AG04449 (cell line): ENCODE measurements around the gene GPC1.

ENCODE experiments used
- CTCF ChIA-PET: fragments of 350-600 bp; formaldehyde crosslinking; extraction: SDS; loops from one replicate; lab custom pipeline; 2021; ENCODE audit warnings: antibody characterized with exemption; lab: Yijun Ruan, JAX
- POLR2A ChIA-PET: fragments of 400-600, 350-600 bp; formaldehyde crosslinking; extraction: SDS; loops from one replicate; lab custom pipeline; 2020; ENCODE audit warnings: antibody characterized with exemption, inconsistent platforms; lab: Yijun Ruan, JAX
- DNase-seq: peaks from one replicate; pipeline ENCODE4 v3.0.0-alpha.2; 2010; ENCODE audit warnings: low read depth, low spot score
- H3K4me3 ChIP-seq: 2 replicates; pipeline ENCODE4 v1.5.1; 2011; ENCODE audit warnings: low read depth, mild to moderate bottlenecking, control low read depth, low read length
- TF ChIP-seq, protein P1 (sequence below): IDR thresholded peaks from one replicate; pipeline ENCODE4 v1.5.1; 2011; ENCODE audit warnings: mild to moderate bottlenecking, moderate library complexity, low read length, control low read depth, inconsistent platforms; ENCODE audit not compliant: insufficient read depth; ENCODE audit errors: missing control alignments

The GPC1 gene

DNA sequence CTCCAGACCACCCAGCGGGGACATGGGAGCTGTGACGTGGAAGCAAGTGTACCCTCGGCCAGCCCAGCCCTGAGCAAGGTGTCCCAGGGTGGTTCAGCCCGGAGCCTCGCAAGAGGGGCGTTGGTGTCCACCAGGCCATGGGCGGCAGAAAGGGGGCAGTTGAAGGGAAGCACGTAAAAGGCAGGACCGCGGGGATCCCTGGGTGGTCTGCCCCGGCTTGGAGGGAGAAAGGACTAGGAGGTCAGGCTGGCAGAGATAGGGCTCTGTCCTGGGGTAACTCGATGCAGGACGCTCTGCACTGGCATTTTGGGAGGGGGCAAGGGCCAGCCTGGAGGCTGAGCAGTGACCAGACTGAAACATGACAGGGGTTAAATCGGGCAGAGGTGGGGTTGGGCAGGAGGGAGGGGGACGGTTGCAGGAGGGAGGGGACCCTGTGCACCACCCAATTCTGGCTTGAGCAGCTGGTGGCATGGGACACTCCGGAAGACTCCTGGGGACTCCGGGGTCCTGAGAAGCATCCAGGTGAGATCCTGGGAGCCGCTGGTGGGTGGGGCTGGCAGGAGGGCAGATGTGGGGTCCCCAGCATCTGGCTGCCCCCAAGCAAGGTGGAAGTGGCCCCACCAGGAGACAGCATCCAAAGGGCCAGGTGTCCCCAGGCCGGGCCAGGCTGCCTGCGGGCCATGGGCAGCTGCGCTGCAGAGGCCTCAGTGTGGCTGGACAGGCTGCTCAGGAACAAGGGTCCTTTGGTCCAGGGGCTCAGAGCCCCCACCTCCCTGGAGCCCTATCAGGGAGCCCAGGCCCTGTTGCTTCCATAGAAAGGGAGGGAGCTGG, 46.8 kb upstream of the GPC1 start:
- no peak overlapping the region for H3K4me3 ChIP-seq
- ChIA-PET CTCF (no interaction called here), POLR2A (interaction anchor here (3.4 kb wide), 1 partner anchor 18 kb away, joined by 12 read pairs; no protein-coding TSS in a partner anchor)
- TF ChIP-seq, protein P1, sequence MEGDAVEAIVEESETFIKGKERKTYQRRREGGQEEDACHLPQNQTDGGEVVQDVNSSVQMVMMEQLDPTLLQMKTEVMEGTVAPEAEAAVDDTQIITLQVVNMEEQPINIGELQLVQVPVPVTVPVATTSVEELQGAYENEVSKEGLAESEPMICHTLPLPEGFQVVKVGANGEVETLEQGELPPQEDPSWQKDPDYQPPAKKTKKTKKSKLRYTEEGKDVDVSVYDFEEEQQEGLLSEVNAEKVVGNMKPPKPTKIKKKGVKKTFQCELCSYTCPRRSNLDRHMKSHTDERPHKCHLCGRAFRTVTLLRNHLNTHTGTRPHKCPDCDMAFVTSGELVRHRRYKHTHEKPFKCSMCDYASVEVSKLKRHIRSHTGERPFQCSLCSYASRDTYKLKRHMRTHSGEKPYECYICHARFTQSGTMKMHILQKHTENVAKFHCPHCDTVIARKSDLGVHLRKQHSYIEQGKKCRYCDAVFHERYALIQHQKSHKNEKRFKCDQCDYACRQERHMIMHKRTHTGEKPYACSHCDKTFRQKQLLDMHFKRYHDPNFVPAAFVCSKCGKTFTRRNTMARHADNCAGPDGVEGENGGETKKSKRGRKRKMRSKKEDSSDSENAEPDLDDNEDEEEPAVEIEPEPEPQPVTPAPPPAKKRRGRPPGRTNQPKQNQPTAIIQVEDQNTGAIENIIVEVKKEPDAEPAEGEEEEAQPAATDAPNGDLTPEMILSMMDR: no peak
- no peak for DNase-seq

DNA sequence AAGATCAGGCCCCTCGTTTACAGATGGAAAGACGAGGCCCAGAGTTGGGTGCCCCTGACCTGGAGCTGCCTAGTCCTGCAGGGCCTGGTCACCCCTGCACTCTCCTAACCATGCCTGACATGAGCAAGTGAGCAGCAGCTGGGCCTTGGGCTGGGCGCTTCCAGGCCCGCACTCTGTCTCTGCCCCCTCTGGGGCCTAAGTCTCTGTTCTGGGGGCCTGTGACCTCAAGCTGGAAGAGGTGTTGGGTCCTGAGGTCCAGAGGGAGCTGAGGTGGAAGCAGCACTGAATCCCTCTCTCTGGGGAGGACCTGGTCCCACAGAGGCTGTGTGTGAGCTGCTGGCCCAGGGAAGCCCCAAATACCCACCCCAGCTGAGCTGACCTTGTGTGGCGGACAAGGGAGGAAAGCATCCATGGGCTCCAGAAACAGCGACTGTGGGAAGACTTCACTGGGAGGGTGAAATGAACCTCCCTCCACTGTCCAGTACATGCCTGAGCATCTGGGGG, 46.1 kb upstream of the GPC1 start:
- DNase-seq: no peak
- no peak overlapping the region for H3K4me3 ChIP-seq
- ChIA-PET CTCF (no interaction called here), POLR2A (no interaction called here)
- TF ChIP-seq, protein P1: no peak

DNA sequence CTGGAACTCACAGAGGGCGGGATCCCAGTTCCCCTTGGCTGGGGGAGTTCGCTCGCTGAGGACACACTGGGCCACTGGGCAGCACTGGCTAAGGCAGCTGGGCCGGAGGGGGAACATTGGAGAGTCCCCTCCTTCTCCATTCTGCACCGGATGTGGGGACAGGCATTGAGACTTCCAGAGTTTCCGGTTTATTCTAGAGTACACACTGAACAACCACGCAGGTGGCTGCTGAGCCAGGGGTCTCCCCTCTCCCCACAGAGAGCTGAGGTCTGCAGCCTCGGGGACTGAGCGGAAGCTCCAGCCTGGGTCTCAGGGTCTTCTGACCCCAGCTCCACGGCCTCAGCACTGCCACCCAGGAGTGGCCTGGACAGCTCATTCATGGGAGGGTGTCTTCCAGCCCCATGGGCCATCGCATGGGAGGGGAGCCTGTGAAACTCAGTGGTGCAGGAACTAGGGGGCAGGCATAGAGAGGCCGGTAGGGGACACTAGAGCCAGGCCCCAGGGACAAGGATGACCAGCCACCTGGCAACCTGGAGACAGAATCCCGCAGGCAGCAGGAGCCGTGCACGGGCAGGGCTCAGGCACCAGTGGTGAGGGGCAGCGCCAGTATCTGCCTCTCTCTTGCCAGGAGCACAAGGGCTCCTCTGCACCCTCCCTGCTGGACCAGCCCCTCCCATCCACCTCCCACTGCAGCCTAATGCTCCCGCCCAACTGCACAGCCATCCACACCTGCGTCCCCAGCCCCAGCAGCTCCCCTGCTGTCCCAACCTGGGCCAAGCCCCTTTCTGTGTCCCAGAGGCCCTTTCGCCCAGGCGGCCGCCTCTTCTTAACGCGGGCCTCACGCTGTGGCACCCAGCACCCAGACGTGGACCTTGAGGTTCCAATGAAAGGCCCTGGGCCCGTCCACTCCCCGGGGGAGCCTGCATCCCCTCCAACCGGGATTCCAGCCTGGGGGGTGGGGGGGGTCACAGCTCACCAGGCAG, 45.1 kb upstream of the GPC1 start:
- CTCF ChIA-PET: no interaction called here
- TF ChIP-seq, protein P1: no peak
- no peak for DNase-seq
- POLR2A ChIA-PET: no interaction called here
- H3K4me3 ChIP-seq: no peak overlapping the region

DNA sequence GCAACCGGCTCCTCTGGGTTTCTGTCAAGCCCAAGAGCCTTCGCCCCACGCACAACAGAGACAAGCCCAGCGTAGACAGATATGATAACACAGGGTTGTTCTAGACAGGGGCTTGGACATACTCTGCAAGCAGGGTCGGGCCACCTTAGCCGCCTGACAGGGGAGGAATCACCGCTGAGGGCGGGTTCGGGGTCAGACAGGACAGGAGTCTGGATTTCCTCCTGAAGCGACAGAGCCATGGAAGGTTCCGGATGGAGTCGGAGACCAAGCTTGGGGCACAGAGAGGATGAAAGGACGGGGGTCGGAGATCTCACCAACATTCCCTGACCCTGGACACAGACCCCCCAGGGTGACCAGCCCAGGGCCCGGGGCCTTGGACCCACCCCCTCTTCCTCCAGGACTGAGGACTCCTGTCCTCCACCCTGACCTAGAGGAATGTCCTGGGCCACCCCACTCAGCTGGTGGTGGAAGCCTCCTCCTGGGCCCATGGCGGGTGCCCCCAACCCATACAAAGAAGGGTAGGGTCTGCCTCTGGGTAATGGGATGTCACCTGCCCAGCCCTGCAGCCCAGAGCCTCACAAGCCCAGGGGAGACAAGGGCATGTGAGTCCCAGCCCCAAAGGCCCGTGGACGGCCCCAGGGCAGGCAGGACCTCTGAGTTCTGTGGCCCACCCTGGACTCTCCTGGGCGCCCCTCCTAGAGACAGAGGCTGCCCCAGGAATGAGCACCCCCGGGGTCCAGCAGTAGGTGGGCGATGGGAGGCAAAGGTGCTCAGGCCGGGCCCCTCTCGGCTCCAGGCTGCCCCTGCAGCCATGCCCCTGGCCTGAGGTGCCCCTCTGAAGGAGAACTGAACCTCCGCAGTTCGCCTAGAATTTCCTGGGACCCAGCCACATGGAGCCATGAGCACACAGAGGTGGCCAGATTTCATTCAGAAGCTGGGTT, 44.1 kb upstream of the GPC1 start:
- no peak for DNase-seq
- TF ChIP-seq, protein P1: no peak
- ChIA-PET CTCF (no interaction called here), POLR2A (no interaction called here)
- no peak overlapping the region for H3K4me3 ChIP-seq

DNA sequence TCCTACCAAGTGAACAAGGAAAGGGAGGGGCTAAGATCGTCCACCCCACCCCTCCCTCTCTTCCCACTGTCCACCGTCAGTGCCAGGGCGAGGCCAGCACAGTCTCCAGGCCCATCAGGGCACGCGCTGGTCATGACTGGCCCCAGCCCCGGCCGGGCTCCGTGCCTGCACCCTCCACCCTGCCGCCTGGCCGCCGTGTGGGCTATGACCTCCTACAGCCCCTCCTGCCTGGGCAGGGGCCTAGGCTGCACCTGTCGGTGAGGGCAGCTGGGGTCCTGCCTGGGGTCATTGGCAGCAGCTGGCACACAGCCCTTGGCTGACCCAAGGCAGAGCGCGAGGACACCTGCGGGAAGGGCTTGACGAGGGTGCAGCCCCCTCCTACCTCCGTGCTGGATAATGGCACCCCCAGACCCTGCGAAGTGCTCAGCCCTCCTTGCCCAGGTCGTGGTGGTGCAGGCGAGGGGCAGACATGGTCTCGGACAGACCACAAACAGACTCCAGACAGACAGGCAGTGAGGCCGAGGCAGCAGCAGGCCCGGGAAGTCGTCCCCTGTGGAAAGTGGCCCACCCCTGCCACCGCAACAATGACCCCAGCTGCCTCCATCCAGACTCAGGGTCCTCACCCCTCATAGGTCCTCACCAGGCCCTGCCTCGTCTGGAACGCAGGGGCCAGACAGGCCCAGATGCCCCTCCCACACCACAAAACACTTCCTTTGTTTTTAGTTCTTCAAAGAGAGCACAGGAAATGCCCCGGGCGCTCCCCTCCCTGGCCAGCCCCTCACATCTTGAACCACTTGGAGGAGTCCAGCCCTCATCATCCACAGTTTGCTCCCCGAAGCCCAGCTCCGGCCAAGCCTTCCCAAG, 43.1 kb upstream of the GPC1 start:
- ChIA-PET POLR2A (no interaction called here), CTCF (no interaction called here)
- no peak overlapping the region for H3K4me3 ChIP-seq
- TF ChIP-seq, protein P1: no peak
- DNase-seq: no peak
